MM.1S (cell line): ENCODE data around the gene LOXL1.

Experiments
- DNase-seq: peaks from one replicate; pipeline ENCODE4 v3.0.0-alpha.2; 2015
- H2AFZ ChIP-seq: fragments of 300-600 bp; sonication (generic); 2 replicates; pipeline ENCODE4 v1.6.0; 2016; ENCODE audit warnings: antibody characterized with exemption, low read length
- H3F3A ChIP-seq: fragments of 300-600 bp; sonication (generic); 2 replicates; pipeline ENCODE4 v1.6.1; 2016; ENCODE audit warnings: mild to moderate bottlenecking, antibody characterized with exemption, low read length, moderate library complexity, mixed read lengths; ENCODE audit not compliant: insufficient read depth
- H3K27ac ChIP-seq: fragments of 300-600 bp; sonication (generic); 2 replicates; pipeline ENCODE4 v1.5.1; 2016; ENCODE audit warnings: mild to moderate bottlenecking, low read length
- H3K27me3 ChIP-seq: fragments of 300-600 bp; sonication (generic); replicated peaks from 2 replicates; pipeline ENCODE4 v1.6.0; 2016; ENCODE audit warnings: low read length; ENCODE audit not compliant: insufficient read depth
- H3K36me3 ChIP-seq: fragments of 300-600 bp; sonication (generic); replicated peaks from 2 replicates; pipeline ENCODE4 v1.6.1; 2016; ENCODE audit warnings: mild to moderate bottlenecking, low read length, mixed read lengths; ENCODE audit not compliant: insufficient read depth
- H3K4me1 ChIP-seq: fragments of 300-600 bp; sonication (generic); 2 replicates; pipeline ENCODE4 v1.6.1; 2016; ENCODE audit warnings: low read length, mixed read lengths
- H3K4me2 ChIP-seq: fragments of 300-600 bp; sonication (generic); 2 replicates; pipeline ENCODE4 v1.6.0; 2016; ENCODE audit warnings: low read depth, low read length
- H3K4me3 ChIP-seq: fragments of 300-600 bp; sonication (generic); 2 replicates; pipeline ENCODE4 v1.5.1; 2016; ENCODE audit warnings: low read length, mixed read lengths
- H3K79me2 ChIP-seq: fragments of 300-600 bp; sonication (generic); 2 replicates; pipeline ENCODE4 v1.6.1; 2016; ENCODE audit warnings: mixed run types, low read length, mixed read lengths
- H3K9ac ChIP-seq: fragments of 300-600 bp; sonication (generic); 2 replicates; pipeline ENCODE4 v1.6.1; 2016; ENCODE audit warnings: low read length, mixed read lengths
- H3K9me2 ChIP-seq: fragments of 300-600 bp; sonication (generic); replicated peaks from 2 replicates; pipeline ENCODE4 v1.6.1; 2016; ENCODE audit warnings: mild to moderate bottlenecking, low read length, mixed read lengths; ENCODE audit not compliant: insufficient read depth
- H3K9me3 ChIP-seq: fragments of 300-600 bp; sonication (generic); replicated peaks from 2 replicates; pipeline ENCODE4 v1.6.1; 2016; ENCODE audit warnings: mild to moderate bottlenecking, low read length, mixed read lengths; ENCODE audit not compliant: insufficient read depth
- H4K20me1 ChIP-seq: fragments of 300-600 bp; sonication (generic); 2 replicates; pipeline ENCODE4 v1.6.1; 2016; ENCODE audit warnings: mild to moderate bottlenecking, low read length, moderate library complexity, mixed read lengths; ENCODE audit not compliant: insufficient read depth
- EZH2 ChIP-seq: fragments of 300-600 bp; sonication (generic); optimal IDR thresholded peaks from 2 replicates; pipeline ENCODE3; 2017; ENCODE audit warnings: low read depth, mild to moderate bottlenecking, antibody characterized with exemption, low read length, mixed read lengths
- EZH2phosphoT487 ChIP-seq: fragments of 300-600 bp; sonication (generic); IDR thresholded peaks from 2 replicates; pipeline ENCODE4 v1.6.1; 2018; ENCODE audit warnings: antibody characterized with exemption, low read length
- TF ChIP-seq, protein P1 (sequence below): fragments of 300-600 bp; sonication (generic); IDR thresholded peaks from 2 replicates; pipeline ENCODE4 v1.5.1; 2016; ENCODE audit warnings: antibody characterized with exemption, low read length, mixed read lengths

LOXL1 gene

GRCh38 chr15:73991260-73991659 lies 65.0 kb downstream of the LOXL1 start:
- H3K9me2 ChIP-seq, result no peaks in the 10 kb centered on the region
- peaks cover 11% of the 10 kb centered on the region for H3F3A ChIP-seq
- H4K20me1 ChIP-seq, result no peaks in the 10 kb centered on the region
- H3K9me3 ChIP-seq, result no peaks in the 10 kb centered on the region
- TF ChIP-seq, protein P1, sequence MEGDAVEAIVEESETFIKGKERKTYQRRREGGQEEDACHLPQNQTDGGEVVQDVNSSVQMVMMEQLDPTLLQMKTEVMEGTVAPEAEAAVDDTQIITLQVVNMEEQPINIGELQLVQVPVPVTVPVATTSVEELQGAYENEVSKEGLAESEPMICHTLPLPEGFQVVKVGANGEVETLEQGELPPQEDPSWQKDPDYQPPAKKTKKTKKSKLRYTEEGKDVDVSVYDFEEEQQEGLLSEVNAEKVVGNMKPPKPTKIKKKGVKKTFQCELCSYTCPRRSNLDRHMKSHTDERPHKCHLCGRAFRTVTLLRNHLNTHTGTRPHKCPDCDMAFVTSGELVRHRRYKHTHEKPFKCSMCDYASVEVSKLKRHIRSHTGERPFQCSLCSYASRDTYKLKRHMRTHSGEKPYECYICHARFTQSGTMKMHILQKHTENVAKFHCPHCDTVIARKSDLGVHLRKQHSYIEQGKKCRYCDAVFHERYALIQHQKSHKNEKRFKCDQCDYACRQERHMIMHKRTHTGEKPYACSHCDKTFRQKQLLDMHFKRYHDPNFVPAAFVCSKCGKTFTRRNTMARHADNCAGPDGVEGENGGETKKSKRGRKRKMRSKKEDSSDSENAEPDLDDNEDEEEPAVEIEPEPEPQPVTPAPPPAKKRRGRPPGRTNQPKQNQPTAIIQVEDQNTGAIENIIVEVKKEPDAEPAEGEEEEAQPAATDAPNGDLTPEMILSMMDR, result no peak
- TF ChIP-seq EZH2, result no peak
- no peak for TF ChIP-seq EZH2phosphoT487
- peak overlapping the region; percentile 78 for H3K4me3 ChIP-seq
- H3K27ac ChIP-seq, result peak overlapping the region; percentile 40; the same call in 1 of the 2 replicates
- no peaks in the 10 kb centered on the region for H3K27me3 ChIP-seq
- H3K9ac ChIP-seq, result peak overlapping the region; percentile 75; the same call in 1 of the 2 replicates
- H3K36me3 ChIP-seq, result no peaks in the 10 kb centered on the region
- 0 out of 2 replicates have a peak, but pooled peaks cover 3% of the 10 kb centered on the region for H3K4me1 ChIP-seq
- peaks cover 22% of the 10 kb centered on the region for H3K79me2 ChIP-seq
- peak overlapping the region; percentile 59 for H3K4me2 ChIP-seq
- DNase-seq, result no peak
- peak overlapping the region; percentile 90 for H2AFZ ChIP-seq

- no peaks in the 10 kb centered on the region for H3K36me3 ChIP-seq
- peak within 1 kb of the TSS; percentile 89 for H3K4me2 ChIP-seq
- H2AFZ ChIP-seq, result peak within 1 kb of the TSS; percentile 90
- no peaks in the 10 kb centered on the region for H3K9me3 ChIP-seq
- H3K27me3 ChIP-seq, result no peaks in the 10 kb centered on the region
- TF ChIP-seq EZH2, result no peak
- TF ChIP-seq, protein P1, result peak; percentile 79
- H3F3A ChIP-seq, result peaks cover 17% of the 10 kb centered on the region
- peak; percentile 96 for DNase-seq
- peak within 1 kb of the TSS; percentile 75 for H3K9ac ChIP-seq
- peak within 1 kb of the TSS; percentile 40; the same call in 1 of the 2 replicates for H3K27ac ChIP-seq
- peaks cover 29% of the 10 kb centered on the region for H3K79me2 ChIP-seq
- 0 out of 2 replicates have a peak, but pooled peaks cover 3% of the 10 kb centered on the region for H3K4me1 ChIP-seq
- no peaks in the 10 kb centered on the region for H3K9me2 ChIP-seq
- H3K4me3 ChIP-seq, result peak within 1 kb of the TSS; percentile 78
- H4K20me1 ChIP-seq, result no peaks in the 10 kb centered on the region
These were observed 65.7 kb downstream of the LOXL1 start, which contains the start of gene STOML1 for GRCh38 chr15:73991726-73992593. Gene STOML1, minus strand, starts transcription at chr15:73992295. Its CDS starts 72 bp downstream, at chr15:73992223.

DNA sequence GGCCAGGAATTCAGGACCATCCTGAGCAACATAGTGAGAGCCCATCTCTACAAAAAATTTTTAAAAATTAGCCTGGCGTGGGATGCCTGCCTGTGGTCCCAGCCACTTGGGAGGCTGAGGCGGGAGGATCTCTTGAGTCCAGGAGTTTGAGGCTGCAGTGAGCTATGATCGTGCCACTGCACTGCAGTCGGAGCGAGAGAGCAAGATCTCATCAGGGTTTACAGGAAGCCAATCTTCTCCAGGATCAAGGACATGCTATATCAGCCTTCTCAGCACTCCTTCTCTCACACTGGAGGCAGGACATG lies 66.3 kb downstream of the LOXL1 start:
- Histone ChIP-seq H3K9me3 (no peaks in the 10 kb centered on the region), H3K27ac (no peak overlapping the region), H3K79me2 (peaks cover 35% of the 10 kb centered on the region), H3K4me1 (0 out of 2 replicates have a peak, but pooled peaks cover 3% of the 10 kb centered on the region), H3K9ac (peak overlapping the region; percentile 31; the same call in 1 of the 2 replicates), H4K20me1 (no peaks in the 10 kb centered on the region), H3K27me3 (no peaks in the 10 kb centered on the region), H3K4me3 (peak overlapping the region; percentile 52), H3K4me2 (peak overlapping the region; percentile 89), H3F3A (peaks cover 17% of the 10 kb centered on the region), H3K36me3 (no peaks in the 10 kb centered on the region), H3K9me2 (no peaks in the 10 kb centered on the region), H2AFZ (peak overlapping the region; percentile 87)
- no peak for TF ChIP-seq EZH2
- TF ChIP-seq, protein P1, result no peak
- TF ChIP-seq EZH2phosphoT487, result no peak
- DNase-seq, result no peak
